ENCODE measurements around the gene DAND5.

Gene DAND5

DNA sequence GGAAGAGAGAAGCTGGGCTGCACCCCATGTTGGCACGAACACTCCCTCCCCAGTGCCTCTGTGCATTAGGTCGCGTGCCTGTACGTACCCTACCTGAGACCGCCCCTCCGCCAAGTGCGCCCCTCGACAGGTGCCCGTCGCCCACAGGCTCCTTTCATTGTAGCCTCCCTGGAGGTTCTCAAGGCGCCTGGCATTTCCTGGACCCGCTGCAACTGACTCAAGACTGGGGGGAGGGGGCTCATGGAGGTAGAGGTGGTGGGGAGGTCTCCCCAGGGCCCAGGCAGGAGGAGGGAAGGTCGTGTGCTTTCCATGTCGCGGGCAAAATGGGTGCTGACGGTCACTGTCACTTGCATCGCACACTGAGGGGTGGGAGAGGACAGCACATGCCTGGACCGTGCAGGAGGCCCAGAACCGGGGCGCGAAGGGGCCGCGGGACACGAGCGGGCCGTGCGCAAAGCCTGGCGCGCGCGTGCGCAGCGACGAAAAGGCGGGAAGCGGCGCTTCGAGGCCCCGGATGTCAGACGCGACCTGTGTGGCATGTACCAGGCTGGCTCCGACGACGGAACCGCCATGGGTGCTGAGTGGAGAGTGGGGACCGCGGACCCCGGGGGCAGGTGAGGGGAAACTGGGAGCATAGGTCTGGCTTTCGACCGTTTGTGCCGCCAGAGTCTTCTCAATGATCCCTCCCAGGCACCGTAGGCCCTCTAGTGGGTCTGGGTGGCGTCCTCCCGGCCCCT lies 42.4 kb downstream of the DAND5 start:
- no peak for DNase-seq

DNA sequence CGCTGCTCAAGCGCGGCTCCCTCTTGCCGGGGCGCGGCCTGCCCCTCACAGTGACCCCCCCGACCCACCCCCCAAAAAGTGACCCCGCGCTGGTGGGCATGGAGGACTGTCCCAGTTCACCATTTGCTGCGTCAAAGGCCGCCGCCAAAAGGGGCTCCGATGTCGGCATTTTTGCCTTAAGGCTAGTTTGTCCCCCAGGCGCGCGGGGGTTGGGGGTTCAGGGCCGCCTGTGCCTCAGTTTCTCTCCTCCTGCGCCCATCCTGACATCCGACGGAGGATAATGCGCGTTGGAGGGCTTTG lies 43.0 kb downstream of the DAND5 start:
- no peak for DNase-seq

DNA sequence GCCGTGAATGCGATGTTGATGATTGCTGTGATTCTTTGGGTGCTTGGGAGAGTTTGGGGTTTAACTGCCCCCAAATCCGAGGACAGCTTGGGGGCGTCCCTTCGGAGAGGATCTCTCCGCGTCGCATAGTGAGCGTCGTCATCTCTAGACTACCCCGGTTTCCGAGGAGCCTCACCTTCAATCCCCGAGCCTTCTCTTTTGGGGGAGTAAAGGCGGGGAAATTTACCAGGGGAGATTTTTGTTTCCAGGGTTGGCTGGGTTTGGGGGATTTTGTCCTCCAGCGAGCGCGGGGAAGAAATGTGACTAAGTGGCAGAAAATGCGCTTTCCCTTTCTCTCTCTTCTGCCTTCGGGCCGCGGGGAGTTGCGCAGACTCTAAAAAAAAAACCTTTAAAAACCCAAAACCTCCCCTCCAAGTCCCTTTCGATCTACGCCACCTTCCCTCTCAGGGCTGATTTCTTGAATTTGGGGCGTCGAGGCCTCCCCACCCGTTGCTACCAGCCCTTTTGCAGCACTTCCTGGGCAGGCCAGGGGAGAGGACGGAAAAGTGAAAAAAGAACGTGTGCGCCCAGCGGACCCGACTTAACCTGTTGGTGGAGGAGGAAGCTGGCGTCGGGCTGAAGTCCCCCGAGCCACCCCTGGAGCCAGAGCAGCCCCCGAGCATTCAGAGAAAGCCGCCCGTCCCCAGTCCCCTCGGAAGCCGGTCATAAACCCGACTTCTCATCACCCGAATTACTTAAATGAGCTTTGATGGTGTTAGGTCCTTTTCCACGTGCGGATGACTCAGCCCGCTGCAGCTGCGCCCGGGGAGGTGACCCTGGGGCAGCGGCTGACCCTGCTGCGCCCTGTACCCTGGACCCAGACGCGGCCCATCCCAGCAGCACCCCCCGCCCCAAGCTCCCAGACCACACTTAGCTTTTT lies 43.6 kb downstream of the DAND5 start:
- DNase-seq, result no peak

DNA sequence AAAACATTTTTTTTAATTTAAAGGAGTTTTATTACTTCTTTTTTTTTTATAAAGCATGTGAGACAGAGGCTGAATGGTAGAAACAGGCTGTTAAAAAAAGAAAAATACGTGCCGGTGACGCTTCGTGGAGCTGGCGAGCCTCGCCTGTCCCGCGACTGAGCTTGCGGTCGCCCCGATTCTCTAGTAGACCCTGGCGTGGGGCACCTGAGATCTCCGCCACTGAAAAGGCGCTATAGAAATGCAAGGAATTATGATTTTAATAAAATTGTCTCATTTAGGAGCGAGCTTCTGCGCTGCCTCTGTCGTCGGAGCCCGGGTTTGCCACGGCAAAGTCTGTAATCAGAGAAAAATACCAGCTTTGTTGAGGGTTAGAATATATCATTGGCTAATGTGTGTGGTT lies 44.3 kb downstream of the DAND5 start:
- DNase-seq, result no peak

DNA sequence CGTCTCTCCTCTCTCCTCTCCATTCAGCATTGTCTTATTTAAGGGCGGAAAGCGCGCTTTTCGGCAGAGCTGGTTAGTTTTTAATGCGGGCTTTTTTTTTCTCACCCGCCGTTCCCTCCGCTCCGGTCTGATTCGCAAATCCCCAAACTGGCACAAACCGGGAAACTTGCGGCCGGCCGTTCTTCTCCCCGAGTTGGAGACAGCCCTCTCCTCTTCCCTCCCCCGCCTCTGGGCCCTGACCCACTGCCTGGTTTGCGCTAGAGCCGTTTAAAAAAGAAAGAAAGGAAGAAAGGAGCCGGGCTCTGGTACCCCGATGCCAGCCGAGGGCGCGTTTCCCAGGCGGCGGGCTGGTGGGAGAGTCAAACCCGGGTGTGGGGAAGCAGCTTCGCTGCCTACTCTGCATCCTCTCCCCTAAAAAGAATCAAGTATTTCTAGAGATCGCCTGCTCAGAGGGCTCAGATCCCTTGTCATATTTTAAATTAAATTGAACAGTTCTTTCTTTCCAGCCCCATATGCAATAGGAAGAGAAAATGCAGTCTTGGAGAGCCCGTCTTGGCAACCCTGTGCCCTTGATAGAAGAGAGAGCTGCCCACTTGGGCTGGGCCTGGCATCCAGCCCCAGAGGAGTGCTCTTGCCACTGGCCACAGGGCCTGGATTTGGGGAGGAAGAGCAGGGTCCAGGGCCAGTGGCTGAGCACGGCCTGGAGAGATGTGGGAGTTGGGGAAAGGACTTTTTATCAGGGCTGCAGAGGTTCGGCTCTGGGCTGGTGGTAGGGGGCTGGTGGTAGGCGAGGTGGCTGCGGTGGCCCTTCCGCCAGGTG lies 44.9 kb downstream of the DAND5 start:
- DNase-seq, result no peak

DNA sequence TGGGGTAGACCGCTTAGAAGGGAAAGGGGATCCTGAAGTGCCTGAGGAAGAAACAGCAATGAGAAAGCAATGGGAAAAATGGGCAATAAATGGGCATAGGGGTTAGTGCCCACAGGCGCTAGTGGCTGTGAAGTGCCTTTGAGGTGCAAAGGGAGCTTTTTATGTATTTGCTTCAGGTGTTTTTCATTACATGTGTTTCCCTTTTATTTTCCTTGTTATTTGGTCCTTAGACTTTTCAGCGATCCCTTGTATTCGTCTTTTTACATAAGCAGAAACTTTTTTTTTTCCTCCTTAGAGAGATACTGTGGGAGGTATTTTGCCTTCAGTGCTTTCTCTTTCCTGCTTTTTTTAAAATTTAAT lies 45.5 kb downstream of the DAND5 start:
- no peak for DNase-seq

DNA sequence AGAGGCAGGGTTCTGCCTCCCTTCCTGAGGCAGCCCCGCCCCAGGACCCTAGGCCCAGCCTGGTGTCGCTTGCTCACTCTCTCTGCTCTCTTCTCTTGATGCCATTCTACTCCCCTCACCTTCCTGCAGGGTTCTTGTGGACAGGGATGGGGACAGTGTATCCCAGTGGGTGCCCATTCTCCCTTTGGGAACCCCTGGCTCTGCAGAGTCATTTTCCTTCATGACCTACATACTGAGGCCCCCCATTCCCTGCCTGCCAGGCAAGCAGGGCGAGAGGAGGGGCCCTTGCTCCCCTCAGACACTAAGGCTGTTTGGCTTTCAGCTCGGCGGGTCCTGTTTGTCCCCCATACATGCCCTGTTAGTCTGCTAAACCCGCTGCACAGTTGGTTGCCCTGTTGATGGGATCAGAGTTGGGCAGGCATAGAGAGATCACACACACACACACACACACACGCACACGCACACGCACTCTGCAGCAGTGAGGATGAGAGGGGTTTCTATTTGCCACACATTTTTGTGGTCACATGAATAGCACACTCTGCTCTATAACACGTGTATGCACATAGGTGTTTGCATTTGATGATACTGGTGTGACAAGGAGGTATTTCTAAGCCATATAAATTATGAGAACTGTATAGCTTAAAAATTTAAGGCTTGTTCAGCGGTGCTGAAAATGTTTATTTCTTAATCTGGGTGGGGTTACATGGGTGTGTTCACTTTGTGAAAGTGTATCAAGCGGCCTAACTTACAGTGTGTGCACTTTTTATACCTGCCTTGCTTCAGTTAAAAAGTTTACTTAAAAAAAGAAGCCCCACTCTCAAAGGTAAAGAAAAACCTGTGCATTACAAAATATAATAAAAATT lies 46.2 kb downstream of the DAND5 start:
- DNase-seq, result no peak

DNA sequence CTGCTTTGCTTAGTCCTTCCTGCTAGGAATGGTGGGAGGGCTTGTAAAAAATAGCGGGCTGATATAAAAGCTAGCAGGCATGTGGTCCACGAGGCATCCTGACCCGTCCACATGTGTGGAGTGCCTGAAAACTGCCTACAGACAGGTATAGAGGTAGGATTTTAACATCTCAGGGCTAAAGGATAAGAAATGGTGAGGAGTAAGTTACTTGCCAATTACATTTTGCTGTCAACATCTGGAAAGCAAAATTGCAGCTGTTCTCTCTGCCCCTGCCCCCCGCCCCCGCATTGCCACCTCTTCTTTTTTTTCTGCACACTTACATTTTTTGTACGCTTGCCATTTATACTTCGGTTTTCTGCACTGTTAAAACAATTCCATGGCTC lies 46.9 kb downstream of the DAND5 start:
- no peak for DNase-seq

DNA sequence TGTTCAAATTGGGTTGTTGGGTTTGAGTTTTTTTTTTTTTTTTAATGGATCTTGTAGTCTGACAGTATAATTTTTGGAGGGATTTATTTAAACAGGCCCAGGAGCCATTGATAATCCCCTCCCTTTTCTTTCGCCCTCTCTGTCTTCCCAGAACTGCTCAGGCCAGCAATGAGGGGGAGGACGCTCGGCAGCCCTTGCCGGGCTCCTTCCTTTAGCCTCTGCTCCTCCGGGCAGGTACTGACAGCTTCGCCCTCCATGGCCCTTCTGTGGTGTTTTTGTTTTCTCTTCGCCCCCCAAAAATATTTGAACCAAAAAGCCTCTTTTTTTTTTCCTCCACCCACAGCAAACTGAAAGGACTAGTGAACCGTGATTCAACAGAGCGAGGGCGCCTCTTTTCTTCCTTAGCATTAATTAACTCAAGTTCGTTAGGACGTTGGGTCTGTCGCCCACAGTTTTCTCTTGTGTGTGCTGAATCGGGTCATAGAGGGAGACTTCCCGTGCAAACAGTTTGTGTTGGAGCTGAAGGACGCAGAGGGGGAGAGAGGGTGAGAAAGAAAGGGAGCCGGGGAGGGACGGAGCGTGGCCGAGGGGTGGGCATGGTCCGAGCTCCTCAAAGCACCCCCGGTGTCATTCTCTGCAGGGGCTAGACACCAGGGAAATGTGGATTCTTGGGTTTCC lies 47.4 kb downstream of the DAND5 start:
- no peak for DNase-seq

DNA sequence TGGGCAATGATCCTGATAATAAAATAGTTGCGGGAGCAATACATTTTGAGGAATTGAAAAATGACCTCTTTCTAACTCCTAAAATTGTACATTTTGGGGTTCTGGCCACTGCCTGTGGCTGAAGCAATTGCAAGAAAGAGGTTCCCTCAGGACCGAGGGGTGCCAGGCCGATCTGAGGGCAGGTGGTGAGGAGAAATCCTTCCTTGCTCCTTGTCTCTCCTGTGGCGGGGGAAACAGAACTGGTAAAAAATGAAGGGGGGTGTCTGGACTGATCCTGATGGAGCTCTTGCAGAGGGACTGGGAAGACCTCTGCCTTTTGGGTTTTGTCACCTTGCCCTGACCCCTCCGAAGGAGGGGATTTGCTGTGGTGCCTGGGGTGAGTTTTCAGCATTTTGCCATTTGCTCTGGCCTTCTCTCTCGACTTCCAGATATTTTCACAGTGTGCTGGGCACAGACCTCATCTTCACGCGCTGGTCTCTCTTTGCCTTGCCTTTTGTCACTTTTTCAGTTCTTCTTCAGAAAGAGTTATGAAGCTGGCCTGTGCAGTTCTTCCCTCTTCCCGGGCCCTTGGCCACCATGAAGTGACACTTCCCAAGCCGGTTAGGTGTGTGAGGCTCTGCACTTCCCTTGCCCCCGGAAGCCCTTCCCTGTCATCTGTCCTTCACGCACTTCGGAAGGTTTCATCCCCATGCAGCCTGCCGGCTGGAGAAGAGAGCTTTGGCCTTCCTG lies 48.1 kb downstream of the DAND5 start:
- DNase-seq, result no peak

DNA sequence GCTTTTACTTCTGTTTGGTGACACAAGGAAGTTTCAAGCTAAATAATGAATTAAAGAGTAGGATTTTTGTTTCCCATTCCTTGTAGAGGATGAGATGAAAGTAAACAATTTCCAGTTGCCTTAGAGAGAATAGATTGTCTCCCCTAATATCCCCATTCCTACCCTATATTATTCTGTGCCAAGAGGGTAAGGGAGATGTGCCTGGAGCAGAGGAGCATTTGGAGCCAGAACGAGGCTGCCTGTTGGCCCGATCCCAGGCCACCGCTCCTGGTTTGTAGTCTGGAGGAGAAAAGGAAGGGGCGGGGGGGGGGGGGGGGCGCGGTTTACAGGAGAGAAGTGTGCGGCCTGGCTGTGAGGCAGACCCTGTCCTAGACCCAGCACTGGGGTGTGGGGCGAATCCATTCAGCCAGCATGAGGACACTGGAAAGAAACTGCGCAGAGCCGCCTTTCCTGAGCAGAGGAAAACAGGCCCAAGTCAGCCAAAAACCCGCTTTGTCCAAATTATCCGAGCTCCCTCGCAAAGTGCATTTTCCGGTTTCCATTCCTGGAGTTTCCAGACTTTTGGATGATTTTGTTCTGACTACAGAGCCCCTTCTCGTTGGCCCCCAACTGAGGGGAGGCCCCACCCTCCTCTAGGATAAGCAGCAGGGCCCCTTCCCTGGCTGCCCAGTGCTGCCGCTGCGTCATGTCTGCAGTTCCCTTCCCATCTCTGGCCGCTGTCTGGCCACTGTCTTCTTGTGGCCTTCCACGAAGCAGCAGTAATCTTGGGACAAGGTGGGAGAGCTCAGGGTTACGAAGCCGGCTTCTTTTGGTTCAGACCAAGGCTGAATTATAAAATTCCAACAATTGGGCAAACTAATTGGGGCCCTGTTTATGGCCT lies 48.9 kb downstream of the DAND5 start:
- no peak for DNase-seq

DNA sequence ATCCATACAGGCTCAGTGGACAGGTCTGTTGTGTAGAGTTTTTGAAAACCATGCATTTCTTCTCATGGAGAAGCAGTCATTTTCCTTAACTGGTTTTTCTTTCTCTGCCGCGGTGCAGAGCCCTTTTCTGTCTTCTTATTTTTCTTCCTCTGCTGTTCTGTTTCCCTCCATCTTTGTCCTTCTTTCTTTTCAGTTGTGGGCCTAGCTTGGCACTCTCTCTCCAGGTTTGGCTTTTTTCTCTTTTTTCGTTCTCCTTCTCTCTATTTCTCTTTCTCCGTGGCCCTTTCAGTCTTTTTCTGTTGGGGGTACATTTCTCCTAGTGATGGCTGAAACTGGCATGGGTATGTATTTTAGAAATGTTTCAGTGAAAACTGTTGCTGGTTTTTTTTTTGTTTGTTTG lies 50.0 kb downstream of the DAND5 start:
- no peak for DNase-seq

DNA sequence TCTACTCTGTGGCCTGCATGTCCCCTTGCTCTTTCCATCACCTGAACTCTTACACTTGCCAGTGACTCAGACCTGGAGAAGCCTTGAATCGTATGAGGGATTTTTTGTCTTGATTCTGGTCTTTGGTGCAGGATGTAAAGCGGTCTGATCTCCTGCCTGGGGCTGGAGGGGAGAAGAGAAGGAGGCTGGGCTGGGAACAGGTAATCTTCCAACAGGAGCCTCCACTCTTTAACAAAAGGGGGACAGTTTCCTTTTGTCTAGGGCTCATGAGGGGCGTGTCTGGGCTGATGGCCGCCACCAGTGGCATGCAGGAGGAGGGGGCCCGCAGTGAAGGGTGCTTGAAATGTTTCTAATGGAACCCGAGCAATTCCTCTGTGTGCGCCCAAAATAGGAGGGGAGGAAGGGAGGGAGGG lies 50.6 kb downstream of the DAND5 start:
- DNase-seq, result no peak

DNA sequence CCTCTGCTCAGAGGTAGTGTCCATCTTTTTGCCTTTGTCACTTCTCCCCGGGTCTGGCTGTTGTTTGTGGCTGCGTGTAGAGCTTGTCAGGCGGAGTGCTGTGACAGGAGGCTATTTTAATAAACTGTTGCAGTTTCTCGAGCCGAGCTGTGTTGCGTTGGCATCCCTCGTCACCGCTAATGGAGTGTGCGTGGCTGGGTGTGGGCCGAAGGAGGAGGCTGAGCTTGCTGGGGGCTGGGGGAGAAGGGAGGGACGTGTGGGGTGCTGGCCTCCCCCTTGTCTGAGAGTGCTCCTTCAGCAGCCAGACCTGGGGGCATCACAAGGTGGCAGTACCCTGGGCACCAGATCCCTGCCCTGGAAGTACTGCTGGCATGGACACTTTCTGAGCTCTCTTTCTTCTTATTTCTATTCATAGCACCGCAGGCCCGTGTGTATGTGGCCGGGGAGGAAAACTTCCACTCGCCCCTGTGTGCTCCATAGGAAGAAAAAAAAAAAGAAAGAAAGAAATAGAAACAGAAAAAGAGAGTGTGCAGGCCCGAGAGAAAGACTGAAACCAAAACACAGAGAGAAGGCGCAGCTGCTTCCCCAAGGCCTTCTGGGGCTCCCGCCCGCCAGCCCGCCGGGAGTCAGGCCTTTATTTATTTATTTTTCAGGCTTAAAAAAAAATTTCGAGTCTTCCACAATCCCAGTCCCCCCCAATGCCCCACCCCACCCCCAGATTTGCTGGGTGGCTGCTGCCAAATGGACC lies 52.9 kb downstream of the DAND5 start:
- DNase-seq, result no peak

DNA sequence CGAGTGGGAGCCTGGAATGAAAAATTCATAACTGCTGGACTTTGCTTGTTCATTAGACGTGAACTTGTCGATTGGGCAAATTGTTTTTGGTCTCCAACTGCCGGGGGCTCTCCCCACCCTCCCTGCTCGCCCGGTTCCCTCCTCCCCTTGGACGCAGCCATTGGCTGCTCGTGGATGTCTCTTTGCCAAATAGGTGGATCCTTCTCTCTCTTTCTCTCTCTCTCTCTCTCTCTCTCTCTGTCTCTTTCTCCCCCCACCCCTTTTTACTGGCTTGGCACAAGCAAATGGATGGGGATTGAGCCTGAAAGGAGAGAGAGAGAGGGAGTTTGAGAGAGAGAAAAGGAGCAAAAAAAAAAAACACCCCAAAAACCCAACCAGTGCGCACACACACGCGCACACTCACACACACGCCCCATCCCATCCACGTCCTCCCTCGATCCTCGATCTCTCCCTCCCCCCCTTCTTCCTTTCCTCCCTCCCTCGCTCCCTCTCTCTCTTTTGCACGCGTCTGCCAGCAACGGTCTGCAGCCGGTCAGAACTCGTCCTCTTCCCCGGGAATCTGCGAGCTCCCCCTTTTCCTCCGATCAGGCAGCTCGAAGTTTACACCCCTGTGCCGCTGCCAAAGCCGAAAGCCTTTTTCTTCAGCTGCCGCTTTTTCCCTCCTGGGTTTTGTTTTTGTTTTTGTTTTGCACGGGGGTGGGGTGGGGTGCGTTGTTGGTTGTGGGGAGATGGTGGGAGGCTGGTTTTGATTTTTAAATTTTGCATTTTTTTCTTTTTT lies 53.7 kb downstream of the DAND5 start:
- no peak for DNase-seq

DNA sequence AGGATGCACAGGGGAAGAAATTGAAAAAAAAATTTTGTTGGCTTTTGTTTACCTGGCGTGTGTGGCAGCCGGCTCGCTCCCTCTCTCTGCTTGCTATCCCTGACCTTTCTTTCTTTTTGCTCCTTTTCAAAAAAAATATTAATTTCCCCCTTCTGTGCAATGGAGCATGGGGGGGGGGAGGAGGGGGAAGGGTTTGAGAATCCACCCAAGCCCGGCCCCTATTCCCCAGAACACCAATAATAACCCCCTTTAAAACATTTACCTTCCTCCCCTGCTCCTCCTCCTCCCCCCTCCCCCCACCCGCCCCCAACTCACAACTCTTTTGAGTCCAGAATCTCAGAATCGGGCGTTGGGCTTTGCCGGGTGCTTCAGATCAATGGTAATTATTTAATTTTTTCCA lies 54.3 kb downstream of the DAND5 start:
- DNase-seq, result no peak

Measured in KG1 (cell line).